HEK293T (cell line): ENCODE data around the gene GMCL1.

ENCODE experiments used
- BHLHE40 ChIP-seq: fragments of 450-650 bp; IDR thresholded peaks from 2 replicates; pipeline ENCODE4 v1.6.1; 2016; ENCODE audit warnings: mild to moderate bottlenecking, moderate library complexity, borderline replicate concordance
- CTBP1 ChIP-seq: fragments of 450-650 bp; IDR thresholded peaks from 2 replicates; pipeline ENCODE4 v1.6.1; 2016; ENCODE audit warnings: borderline replicate concordance
- ELF4 ChIP-seq: fragments of 450-650 bp; IDR thresholded peaks from 2 replicates; pipeline ENCODE4 v1.6.1; 2017; ENCODE audit warnings: antibody characterized with exemption
- FOXA1 ChIP-seq: fragments of 450-650 bp; IDR thresholded peaks from 2 replicates; pipeline ENCODE4 v1.6.1; 2016; ENCODE audit warnings: mild to moderate bottlenecking
- FOXK2 ChIP-seq: fragments of 450-650 bp; IDR thresholded peaks from 2 replicates; pipeline ENCODE4 v1.6.1; 2016; ENCODE audit warnings: mild to moderate bottlenecking
- FOXM1 ChIP-seq: fragments of 450-650 bp; IDR thresholded peaks from 2 replicates; pipeline ENCODE4 v1.6.1; 2017; ENCODE audit warnings: mild to moderate bottlenecking, borderline replicate concordance
- HDGF ChIP-seq: fragments of 450-650 bp; IDR thresholded peaks from 2 replicates; pipeline ENCODE4 v1.6.1; 2017; ENCODE audit warnings: antibody characterized with exemption, borderline replicate concordance
- L3MBTL2 ChIP-seq: fragments of 450-650 bp; conservative IDR thresholded peaks from 2 replicates; pipeline ENCODE4 v1.6.1; 2016; ENCODE audit warnings: mild to moderate bottlenecking
- LEF1 ChIP-seq: fragments of 450-650 bp; IDR thresholded peaks from 2 replicates; pipeline ENCODE4 v1.6.1; 2017; ENCODE audit warnings: mild to moderate bottlenecking, borderline replicate concordance
- NFRKB ChIP-seq: fragments of 450-650 bp; IDR thresholded peaks from 2 replicates; pipeline ENCODE4 v1.6.1; 2016; ENCODE audit warnings: mild to moderate bottlenecking, moderate library complexity
- SP1 ChIP-seq: fragments of 450-650 bp; IDR thresholded peaks from 2 replicates; pipeline ENCODE4 v1.6.1; 2017
- SUZ12 ChIP-seq: fragments of 450-650 bp; IDR thresholded peaks from 2 replicates; pipeline ENCODE4 v1.6.1; 2016; ENCODE audit warnings: mild to moderate bottlenecking
- TARDBP ChIP-seq: fragments of 450-650 bp; IDR thresholded peaks from 2 replicates; pipeline ENCODE4 v1.6.1; 2016
- ZNF384 ChIP-seq: fragments of 450-650 bp; IDR thresholded peaks from 2 replicates; pipeline ENCODE4 v1.6.1; 2016

- TF ChIP-seq FOXM1 (no peak), FOXA1 (no peak), L3MBTL2 (no peak), BHLHE40 (no peak), ELF4 (no peak), SP1 (no peak), ZNF384 (no peak), SUZ12 (no peak), FOXK2 (no peak), TARDBP (no peak), NFRKB (no peak), LEF1 (no peak), HDGF (no peak), CTBP1 (no peak)
These were observed 85.8 kb downstream of the GMCL1 start, which contains the start of gene MXD1 for GRCh38 chr2:69914950-69915945.
